ENCODE measurements around the gene GATA5.

GATA5 gene

DNA sequence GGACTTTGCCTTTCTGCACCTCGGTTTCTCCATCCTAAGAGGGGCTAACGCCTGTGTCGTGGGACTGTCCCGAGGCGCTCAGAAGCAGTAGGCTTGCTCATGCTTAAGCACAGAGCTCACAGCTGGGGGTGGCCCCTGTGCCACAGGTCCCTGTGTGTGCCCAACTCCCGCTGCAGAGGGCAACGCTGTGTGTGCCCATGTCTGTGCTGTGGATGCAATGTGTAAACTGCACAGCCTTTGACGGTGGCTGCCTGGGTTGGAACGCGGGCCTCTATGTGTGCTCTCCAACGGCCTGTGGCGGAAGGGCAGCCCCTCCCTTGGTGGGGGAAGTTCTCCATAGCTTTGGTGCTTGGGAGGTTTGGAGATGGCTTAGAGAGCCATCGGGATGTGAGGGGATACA, 10.7 kb upstream of the GATA5 start:
- no peak for DNase-seq

DNA sequence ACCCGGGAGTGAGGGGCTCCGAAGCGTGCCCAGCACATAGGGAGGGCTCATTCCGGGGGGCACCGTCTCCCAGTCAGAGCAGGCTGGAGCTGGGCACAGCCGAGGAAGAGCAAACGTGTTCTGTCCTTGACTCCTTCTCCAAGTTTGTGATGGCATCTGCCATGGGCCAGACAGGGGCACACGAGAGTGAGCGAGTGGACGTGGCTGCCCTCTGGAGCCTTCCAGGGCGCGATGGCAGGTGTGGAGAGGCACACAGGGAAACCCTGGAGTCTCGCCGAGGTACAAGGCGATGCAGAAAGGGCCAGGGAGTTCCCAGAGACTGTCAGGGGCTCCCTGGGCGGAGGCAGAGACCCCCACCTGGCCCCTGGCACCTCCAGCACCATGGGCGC, 9.9 kb upstream of the GATA5 start:
- DNase-seq, result no peak

DNA sequence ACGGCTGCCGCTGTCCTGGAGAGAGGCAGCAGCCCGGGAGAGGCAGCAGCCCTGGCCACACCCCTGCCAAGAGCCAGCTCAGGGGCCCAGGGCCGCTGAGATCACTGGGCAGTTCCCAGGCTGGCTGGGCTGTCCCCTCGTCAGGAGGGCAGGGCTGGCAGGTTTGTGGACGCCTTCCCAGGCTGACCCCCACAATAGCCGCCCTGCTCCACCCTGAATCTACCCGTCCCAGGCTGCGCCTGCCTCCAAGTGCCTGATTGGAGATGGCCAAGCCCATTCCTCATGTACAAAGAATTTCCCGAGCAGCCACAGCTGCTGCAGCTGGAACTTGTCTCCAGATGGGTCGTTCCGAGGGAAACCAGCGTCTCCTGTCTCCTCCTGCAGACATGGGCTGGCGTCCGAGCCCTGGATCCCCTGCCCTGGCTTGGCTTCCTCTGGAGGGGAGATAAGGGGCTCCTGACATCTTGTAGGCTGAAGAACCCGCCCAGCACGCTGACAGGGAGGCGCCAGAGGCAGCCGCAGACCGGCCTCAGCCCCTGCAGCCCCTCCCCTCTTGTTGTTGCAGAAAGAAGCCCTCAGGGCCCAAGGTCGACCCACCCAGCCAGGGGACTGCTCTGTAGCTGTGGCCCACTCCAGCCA, 9.4 kb upstream of the GATA5 start:
- no peak for DNase-seq

DNA sequence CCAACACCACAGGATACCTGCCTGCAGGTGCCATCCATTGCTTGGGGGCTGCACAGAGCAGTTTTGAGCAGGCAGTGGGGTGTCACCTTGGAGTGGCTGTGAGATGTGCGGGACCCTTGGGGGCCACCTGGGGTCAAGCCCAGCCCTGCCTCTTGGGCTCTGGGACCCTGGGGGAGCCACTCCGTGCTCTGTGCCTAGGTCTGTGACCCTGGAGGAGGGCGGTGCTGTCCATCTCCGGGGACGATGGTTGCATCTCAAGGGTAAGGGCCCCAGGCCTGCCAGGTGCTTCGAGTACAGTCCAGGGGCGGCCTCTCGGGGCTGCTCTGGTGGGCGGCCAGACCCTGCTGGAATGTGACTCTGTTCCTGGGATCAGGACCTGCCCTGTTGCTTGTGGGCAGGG, 8.7 kb upstream of the GATA5 start:
- DNase-seq, result no peak

DNA sequence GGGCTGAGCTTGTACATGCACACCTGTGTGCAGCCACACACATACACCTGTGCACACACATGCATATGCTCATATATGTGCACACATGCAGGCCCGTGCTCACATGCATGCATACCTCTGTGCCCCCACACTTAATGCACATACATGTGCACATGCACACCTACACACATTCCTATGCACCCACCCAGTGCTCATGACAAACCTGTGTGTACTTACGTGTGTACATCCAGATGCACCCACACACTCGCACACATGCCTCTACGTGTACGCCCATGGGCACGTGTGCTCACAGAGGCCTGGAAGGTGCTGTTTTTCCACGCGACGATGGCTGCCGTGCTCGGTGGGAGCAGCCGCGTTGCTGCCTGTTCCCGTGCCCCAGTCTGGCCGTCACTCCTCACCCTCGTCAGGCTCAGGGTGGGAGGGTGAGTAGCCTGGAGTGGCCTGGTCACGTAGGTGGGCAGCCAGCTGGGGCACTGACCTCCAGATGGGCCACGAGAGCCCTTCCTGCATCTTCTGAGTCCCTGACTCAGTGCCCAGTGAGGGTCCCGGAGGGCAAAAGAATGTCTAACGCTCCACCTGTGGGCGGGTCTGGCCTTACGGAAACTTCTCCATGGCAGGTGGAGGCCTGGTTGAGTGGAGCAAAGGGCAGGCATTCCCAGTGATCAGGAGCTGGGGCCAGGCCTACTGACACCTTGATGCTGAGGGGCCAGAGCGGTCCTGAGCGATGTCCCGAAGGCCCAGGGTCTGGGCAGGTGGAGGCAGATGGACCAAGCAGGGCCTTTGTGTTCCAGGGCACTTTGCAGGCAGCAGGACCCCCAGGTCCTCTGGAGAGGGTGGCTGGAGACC, 8.0 kb upstream of the GATA5 start:
- no peak for DNase-seq

DNA sequence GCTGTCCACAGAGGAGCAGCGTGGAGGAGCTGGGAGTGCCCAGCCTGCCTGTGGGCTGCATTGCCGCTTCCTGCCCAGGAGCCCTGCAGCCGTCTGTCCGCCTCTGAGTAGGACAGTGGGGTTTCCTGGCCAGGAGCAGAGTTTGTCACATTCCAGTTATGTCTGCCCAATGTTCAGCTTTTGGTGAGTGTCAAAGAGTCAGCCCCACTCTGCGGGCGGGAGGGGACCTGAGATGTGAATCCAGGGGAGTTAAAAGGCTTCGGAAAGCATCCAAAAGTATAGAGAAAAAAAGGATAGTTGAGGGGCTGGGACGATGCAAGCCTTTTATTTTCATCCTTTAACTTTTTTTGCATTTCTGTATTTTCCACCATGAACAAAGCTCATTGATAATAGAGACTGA, 7.2 kb upstream of the GATA5 start:
- DNase-seq, result no peak

DNA sequence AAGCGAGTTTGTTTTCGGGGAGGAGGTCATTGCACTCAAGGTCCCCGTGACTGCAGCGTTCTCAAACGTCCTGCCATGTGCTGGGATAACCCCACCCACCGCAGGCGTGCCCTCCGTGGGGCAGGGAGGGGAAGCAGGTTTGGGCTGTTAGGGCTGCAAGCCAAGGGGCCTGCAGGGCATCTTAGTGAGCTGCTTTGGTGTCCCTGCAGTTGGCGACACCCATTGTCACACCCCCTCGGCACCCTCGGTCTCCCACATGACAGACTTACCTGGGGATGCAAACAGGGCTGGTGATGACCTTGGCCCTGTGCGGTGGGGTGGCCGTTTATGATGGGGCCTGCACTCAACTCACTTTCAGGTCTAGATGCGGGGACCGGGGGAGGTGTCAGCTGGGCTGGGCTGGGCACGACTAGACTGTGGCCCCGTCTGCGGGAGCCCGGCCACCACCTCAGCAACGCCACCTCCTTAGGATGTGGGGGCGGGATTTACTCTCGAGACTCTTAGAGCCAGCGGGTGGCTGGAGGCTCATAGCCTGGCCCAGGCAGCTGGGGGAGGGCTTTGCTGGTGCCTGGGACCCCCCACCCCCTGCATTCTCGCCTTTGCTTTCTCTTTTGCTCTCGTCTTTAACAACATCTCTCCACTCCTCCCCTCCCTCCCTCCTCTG, 6.5 kb upstream of the GATA5 start:
- no peak for DNase-seq

DNA sequence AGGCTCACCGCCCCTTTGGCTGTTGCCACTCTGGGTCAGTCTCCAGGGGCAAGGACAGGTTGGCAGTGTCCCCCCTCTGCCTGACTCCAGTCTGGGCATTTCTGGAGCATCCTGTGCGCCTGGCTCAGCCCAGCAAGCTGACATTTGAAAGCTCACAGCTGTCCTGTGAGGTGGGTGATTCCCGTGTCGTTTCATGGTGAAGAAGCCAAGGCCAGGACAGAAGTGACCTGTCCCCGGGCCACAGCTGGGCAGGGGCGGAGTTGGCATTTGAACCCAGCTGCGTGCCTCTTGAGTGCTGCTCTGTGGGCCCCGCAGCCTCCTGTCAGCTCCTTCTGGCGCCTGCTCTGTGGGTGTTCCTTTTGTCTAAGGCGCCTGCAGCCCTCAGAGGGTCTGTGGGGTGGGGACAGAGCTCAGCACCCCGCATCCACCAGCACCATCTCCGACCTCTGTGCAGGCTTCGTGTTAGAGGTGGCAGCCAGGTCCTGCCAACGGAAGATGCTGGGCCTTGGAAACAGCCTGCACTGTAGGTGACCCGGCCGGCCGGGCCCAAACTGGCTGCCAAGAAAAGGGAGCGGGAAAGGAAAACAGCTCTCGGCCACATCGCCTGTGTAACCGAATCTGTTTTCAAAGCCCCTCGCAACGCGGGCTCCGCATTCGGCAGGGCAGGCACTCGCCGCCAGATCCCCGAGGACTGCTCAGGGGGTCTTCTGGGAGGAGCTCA, 5.8 kb upstream of the GATA5 start:
- DNase-seq, result no peak

DNA sequence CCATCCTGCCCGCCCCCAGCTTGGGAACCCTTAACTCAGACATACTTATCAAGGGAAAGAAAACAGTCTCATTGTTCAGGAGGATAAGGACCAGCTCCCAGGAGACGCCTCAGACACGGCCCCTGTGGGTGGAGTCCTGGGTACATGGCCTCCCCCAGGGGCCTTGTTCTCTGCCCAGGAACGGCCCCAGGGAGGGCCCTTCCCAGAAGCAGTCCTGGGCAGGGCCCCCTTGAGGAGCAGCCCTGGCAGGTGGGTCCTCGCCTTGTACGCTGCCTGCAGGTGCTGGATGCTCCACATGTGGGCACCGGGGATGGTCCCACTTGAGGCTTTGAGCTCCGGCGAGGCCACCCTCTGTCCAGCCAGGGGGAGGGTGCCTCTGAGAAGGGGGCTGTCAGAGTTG, 4.5 kb upstream of the GATA5 start:
- no peak for DNase-seq

DNA sequence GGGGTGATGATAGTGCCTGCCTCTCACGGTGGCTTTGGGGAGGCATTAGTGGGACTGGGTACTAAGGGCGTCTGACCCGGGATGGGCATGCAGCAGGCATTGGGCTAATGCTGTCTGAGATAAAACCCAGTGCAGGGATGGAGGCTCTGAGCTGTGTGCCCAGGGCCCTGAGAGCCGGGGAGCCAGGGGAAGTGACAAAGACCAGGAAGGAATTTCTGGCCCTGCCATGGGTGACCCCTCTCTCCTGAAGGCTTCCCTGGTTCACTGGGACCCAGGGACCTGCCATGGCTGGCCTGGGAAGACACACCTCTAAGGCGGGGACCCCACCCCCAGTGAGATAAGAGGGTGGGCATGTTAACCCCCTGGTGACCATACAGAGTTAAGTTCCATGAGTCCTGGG, 3.9 kb upstream of the GATA5 start:
- no peak for DNase-seq

DNA sequence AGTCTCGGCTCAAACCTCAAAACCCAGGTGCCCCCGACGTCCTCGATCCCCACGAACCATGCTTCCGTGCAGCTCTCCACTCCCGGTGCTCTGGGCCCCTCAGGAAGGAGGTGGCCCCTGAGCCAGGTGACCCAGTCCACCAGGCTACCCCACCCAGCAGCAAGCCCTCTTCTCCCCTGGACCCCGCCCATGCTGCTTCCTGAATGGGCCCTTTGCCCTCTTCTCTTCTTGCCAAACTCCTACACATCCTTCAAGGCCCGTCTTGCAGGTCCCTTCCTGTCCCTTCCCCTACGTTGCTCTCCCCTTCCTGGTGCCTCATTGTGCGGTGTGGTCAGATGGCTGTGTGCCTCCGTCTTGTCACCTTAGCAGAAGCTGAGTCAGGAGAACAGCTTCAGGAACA, 3.4 kb upstream of the GATA5 start:
- no peak for DNase-seq

DNA sequence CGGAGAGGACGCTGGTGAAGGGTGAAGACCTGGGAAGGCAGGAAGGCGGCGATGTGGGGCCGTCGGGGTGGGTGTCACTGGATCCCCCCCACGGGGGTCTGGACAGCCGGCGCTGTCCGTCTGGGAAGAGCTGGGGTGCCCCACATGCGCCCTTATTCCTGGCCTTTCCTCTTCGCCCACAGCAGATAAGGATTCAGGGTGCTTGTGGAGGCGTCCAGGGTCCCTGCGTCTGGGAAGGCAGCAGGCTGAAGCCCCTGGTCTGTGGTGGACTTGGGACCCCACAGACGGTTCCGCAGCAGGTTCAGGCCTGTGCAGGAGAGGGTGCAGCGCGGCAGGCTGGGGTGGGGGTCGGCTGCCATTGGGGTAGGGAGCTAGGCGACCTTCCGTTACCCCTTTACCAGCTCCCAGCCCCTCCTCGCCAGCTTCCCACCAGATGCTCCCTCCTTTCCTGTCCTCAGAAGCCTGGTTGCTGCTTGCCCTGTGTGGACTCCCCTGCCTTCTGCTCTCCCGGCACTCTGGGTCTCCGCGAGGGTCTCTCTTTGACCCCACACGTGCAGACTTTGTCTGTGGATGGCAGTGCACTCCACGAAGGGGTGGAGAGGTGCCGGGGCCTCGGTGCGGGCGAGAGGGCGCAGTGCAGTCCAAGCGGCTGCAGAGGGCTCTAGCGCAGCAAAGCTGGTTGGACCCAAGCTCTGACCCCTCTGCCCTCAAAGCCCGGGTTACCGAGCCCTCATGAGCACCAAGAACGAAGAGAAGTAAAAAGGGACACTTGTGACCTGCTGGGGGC, 2.1 kb upstream of the GATA5 start:
- DNase-seq, result no peak

DNA sequence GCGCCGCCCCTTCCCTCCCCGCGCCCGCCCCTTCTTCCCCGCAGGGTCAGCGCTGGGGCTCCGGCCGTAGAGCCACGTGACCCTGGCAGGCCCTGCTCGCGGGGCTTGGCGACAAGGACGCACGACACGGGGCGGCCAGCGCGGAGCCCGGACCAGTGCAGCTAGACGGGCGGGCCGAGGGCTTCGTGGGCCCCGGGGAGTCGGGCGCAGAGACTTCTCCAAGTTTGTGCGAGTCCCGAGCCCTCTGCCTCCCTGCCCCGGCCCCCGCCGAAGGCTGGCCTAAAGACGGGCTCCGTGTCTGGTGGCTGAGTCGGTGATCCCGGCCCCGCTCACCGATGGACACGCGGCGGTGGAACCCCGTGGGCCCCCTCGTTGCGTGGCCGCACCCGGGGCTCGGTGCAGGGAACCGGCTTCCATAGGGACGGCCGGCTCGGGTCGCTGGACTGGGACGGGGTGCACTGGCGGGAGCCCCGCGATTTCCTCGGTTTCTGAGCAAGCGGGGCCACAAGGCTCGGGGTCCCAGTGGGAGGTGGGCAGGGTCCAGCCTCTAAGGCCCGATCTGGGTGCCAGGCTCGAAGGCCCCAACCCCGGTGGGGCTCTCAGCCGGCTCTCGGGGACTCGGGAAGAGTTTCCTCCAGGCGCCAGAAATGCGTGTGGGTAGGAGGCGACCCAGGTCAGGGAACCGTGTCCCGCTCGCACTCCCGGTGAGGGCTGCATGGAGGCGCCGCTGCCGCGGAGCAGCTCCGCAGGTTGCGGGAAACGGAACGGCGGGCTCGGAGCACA, 452 bp upstream of the GATA5 start:
- peak; percentile 21 for DNase-seq

DNA sequence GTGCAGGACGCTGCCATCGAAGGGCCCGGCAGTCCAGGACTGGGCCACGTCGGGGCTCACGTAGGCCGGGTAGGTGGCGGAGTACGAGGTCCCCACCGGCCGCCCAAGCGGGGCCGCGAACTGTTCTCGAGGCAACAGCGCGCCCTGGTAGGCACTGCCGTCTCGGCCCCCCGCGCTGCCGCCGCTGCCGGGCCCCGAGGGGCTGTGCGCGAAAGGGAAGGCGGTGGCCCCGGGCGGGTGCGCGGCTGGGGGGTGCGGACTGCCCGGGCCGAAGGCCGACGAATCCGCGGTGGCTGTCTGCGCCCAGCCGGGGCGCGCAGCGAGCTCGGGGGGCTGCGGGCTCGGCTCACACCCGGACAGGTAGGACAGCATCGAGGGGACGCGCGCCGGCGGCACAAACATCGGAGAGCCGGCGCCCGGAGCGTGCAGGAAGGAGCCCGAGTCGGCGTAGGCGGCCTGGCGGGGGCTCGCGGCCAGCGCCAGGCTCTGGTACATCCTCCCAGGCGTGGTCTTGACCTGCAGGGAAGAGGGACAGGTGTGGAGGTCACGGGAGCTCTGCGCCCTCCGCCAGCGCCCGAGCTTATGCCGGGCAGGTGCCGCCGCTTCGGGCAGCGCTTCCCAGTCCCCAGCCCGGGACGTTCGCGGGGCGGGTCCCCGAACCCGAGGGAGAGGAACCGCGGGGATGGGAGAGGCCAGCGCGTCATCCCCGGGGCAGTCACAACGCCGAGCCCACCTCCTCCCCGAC, 596 bp downstream of the GATA5 start:
- no peak for DNase-seq

DNA sequence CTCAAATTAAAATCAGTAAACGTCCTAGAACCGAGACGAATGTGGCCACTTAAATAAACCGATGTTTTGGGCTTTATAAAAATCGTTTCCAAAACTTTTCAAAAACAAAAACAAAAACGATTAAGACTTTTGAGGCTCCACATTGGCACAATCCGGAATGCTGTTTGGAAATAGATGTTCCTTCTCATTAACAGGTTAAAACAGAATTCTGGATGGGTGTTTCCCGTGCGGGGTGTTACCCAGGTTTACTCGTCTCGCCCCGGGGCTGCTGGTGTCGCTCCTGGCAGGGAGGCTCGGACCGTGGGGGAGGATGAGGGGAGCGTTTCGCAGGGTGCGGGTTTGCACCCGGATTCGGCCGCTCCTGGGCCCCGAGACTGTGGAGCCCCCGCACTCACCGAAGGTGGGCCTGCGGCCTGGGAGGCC, 1.2 kb downstream of the GATA5 start:
- no peak for DNase-seq

DNA sequence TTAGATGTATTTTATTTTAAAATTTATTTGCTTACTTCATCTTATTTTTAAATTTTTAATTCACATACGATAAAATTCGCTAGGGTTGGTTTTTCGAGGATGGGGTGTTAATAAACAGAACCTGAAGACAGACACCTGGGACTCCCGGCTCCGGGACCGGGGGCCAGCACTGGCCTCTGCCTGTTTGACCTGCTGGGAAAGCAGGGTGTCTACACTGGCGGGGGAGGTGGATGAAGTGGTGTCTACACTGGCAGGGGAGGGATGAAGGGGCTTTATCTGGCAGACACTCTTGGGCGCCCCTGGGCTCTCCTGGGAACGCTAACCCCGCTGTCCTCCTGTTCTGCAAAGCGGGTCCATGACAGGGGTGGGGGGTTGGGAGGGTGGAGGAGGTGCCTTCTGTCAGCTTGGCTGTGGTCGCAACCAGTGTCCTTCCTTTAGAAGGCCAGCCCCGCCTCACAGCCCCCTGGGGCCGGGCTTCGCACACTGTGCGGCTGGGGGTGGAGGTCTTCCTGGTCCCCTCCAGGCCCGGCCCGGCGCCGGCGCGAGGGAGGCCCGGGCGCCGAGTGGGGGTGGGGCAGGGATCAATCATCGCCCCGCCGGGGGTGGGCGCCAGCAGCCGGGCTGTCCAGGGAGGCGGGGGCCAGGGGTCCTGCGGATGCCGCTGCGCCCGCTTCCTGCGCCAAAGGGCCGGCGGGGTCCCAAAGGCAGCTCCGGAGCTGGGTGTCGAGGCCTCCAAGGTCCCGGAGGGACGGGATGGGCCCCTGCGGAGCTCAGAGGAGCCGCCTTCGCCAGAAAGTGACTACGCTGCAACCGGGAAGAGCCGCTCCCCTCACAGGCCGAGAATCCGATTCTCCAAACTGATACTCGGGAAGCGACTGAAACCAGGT, 1.8 kb downstream of the GATA5 start:
- no peak for DNase-seq

DNA sequence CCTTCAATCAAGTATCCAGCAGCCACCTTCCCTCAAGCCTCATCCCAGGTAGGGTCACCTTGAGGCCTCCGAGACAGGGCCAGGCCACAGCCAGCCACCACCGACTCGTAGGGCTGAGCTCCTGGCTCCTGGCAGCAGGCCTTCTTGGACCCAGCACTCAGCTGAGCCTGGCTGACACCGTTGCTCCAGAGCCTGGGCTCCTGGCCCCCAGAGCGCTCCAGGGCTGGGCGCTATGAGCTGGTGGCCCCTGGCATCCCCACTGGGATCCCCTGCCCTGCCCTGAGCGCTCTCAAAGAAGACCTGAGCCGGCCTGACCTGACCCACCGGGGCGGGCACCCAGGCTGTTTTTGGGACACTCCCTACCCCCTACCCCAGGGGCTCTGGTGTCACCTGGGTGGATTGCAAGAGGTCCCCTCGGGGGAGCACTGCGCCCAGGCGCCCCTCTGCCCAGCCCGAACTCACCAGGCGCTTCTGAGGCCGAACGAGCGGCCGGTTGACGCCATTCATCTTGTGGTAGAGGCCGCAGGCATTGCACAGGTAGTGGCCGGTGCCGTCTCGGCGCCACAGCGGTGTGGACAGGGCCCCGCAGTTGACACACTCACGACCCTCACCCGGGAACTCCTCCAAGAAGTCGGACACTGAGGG, 2.7 kb downstream of the GATA5 start:
- no peak for DNase-seq

DNA sequence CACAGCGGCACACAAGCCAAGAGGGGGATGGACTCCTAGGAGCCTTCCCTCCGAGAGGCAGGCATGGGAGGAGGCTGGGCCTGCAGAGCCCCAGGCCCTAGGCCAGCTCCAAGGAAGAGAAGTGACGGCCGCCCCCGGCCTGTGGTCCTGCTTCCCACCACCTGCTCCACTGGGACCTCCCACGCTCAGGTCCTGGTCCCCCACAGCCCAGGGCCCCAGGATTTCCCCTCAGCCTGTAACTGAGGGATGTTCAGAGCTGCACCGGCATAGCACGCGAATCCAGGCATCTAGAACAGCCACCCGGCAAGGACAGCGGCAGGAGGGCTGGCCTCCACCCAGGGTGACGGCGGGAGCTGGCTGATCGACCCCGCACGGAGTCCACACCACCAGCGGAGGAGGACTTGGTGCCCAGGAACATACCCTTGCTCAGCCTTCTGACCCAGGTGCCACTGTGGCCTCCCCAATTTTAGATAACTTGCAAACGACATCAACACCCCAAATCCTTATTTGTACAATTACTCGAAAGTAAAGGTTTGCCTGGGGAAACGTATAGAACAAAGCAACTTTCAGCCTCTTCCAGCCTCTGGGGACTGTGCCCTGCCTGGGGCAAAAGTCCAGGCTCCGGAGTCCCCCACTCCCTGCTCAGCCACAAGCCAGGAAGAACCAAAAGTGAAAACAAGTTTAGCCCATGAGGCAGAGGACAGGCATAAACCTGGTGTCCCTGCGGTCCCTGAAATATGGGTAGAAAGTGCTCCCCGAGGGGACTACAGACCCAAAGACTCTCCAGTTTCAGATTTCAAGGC, 3.5 kb downstream of the GATA5 start:
- DNase-seq, result no peak

DNA sequence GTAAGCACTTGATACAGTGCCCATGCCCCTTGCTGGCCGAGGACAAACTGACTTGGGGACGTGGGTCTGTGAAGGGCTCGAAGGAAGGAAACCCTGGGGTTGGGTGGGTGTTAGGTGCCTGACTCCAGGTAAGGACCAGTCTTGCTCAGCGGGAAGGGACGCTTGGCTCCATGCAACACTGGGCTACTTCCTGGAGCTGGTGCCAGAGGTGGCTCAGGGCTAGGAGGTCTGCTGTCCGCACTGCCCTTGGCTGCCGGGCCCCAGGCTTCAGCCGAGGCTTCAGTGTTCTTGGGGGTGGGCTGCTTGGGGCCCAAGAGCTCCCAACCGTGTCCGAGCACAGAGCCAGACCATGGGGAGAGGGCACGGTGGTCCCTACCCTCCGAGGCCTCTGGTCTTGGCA, 5.3 kb downstream of the GATA5 start:
- DNase-seq, result no peak
